GM12874 (cell line): ENCODE data around the gene MED31.

Experiments used
- CTCF ChIP-seq: IDR thresholded peaks from 2 replicates; pipeline ENCODE4 v1.5.1; 2011; ENCODE audit warnings: low read depth, mild to moderate bottlenecking, control low read depth, low read length, moderate library complexity; ENCODE audit not compliant: insufficient read depth

Gene MED31

DNA sequence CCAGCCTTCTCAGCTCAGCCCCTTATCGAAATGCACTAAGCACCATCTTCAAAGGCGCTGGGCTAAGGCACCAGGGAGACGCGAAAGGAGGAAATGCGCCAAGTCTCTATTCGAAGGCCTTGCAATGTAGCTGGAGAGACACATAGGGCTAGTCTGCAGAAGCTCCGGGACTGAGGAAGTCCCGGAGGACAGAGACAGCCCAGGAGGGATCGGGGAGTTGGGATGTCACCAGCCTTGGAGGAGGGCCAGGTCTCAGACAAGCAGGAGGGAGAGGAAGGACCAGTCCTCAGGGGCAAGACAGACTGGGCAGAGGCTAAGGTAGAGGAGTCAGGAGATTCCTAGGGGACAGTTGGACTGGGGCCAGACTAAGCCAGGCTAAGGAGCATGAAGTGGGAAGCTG, 8.7 kb upstream of the MED31 start:
- TF ChIP-seq CTCF, result no peak

DNA sequence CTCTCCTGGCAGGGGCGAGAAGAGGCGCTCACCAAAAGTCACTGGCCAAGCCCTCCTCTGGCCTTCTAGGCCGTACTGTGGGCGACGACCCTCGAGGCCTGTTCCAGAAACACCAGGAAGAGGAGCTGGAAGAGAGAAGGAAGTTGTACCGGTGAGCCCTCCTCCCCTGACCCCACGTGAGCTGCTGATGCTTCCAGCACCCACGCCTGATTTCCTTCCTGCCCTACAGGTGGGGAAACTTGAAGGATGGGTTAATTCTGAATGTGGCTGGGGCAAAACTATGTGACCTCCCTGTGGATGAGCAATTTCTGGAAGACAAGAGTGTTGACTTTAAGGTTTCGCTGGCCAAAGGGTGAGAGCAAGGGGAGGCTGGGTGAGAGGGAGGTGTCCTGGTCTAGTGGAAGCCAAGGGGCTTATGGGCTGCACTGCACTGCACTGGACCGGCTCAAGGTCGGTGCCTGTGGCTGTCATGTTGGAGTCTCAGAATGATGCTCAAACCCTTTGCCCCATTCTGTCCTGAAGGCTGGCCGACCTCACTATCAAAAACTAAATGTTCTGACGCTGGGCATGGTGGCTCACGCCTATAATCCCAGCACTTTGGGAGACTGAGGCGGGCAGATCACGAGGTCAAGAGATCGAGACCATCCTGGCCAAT, 6.4 kb upstream of the MED31 start:
- TF ChIP-seq CTCF, result no peak

GRCh38 chr17:6654841-6655731, 3.7 kb upstream of the MED31 start:
- no peak for TF ChIP-seq CTCF

DNA sequence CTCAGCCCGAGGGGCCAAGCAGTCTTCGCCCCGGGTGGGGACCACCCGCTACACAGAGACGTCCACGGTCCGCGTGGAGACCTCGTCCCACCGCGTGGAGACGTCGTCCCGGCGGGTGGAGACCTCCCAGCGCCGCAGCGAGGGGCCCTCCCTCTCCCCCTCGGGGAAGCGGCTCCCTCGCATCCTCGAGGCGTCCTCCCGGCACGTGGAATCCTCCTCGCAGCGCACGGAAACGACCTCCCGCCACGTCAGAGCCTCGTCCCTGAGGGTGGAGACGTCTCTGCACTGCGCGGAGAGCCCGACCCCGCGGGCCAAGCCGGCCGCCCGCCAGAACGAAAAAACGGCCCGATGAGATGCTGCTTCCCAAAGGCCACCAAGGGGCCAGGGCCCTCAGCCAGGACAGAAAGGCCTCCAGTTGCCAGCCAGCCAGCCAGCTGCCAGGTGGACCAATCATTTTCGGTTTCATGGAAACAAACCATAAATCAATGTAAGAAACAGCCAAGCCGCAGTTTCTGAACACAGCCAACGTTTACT, 581 bp upstream of the MED31 start:
- TF ChIP-seq CTCF, result no peak

- TF ChIP-seq CTCF, result peak; percentile 23; the same call in 1 of the 2 replicates
Observed at GRCh38 chr17:6648181-6648580, 3.2 kb downstream of the MED31 start.

DNA sequence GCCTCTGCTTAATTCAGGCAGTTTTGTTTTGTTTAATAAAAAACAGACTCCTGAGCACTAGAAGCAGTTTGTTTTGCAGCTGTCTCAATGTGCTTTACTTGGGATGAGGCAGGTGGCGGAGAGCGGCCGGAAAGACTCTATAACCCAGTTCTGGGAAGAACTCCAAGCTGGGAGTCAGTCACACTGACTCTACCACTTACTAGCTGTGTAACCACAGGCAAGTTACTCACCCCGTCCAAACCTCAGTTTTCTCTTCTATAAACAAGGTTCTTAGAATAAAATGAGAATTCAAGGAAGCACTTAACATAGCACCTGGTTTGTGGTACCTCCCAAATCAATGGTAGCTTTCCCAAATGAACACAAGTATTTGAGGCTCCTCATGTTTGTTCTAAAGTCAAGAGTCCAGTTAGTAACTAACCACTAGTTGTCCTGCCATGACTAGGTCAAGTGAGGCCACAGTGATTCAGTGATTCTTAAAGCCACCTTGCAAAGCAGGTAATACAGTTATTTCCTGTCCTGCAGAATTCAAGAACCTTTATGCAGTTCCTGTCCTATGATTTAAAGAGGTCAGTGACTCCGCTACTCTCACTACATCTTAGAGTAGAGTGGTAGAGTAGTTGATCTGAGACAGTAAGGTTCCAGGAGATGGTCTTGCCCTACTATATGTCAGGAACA, 7.8 kb downstream of the MED31 start:
- no peak for TF ChIP-seq CTCF

DNA sequence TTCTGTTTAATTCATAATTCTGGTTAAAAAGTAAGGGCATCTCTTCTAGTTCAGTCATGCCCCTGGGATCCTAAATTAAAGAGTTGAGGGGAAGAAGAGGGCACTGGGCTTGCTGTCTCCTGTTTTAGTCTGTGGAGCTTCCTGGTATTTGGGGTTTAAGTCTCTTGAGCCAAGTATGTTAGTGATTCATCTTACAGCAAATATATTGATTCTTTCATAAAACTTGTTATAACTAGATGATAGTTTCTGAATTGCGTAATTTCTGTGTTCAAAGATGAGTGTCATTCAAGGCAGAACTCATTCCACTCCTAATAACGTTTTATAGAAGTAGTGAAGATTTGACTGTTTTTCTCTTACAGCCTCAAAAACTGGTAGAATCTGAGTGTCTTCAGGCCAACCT, 8.8 kb downstream of the MED31 start:
- TF ChIP-seq CTCF, result no peak
